Lower leg skin (tissue), 3 donors: ENCODE measurements around the gene SAV1.

ENCODE experiments used
- CTCF ChIP-seq, 3 donors: fragments of 450-650 bp; IDR thresholded peaks; one replicate each; pipeline ENCODE4 v1.5.1; 2016; ENCODE audit warnings: antibody characterized with exemption in 3 of 3, mild to moderate bottlenecking in 3 of 3, moderate library complexity in 2 of 3
- POLR2A ChIP-seq, 2 donors: fragments of 450-650 bp; IDR thresholded peaks; one replicate each; pipeline ENCODE4 v1.6.1; 2016 to 2017; ENCODE audit warnings: antibody characterized with exemption in 2 of 2, mild to moderate bottlenecking in 1 of 2, moderate library complexity in 1 of 2

- no peak for TF ChIP-seq POLR2A (IDR thresholded peaks at IDR 0.05)
- no peak for TF ChIP-seq CTCF (IDR thresholded peaks at IDR 0.05)
Measured at GRCh38 chr14:50679674-50680073, 11.6 kb upstream of the SAV1 start.
